OCI-LY7 (cell line): ENCODE results near the gene ZSWIM9. TPM values are rescaled to one million over a fixed set of nuclear protein-coding genes. Genes with fewer than 3 reads are reported as not detected.

Experiments
- BruUV-seq: library from RNA; stranded (reverse); fragments of 400-500 nt; replicated peaks from 2 replicates; lab custom pipeline; 2021; lab: Mats Ljungman, UMichigan
- CTCF ChIA-PET: fragments of 300-600 bp; sonication (Branson Sonifier 250); formaldehyde crosslinking; loops from one replicate; lab custom pipeline; 2022; ENCODE audit warnings: antibody characterized with exemption; ENCODE audit not compliant: unreplicated experiment; lab: Charles Lee
- POLR2A ChIA-PET: fragments of 300-600 bp; sonication (Branson Sonifier 250); formaldehyde crosslinking; loops from one replicate; lab custom pipeline; 2022; ENCODE audit warnings: antibody characterized with exemption; lab: Charles Lee
- DNase-seq: peaks from one replicate; pipeline ENCODE4 v3.0.0-alpha.2; 2015; ENCODE audit warnings: low spot score
- H2AFZ ChIP-seq: fragments of 200-600 bp; sonication (generic), shearing (Covaris generic); 2 replicates; pipeline ENCODE4 v1.6.1; 2014; ENCODE audit warnings: mild to moderate bottlenecking, antibody characterized with exemption, low read length, moderate library complexity
- H3K27ac ChIP-seq: fragments of 200-600 bp; sonication (generic); 2 replicates; pipeline ENCODE4 v1.5.1; 2014; ENCODE audit warnings: mixed run types, low read depth, mild to moderate bottlenecking, moderate library complexity, low read length, inconsistent platforms; ENCODE audit not compliant: poor library complexity, severe bottlenecking
- H3K36me3 ChIP-seq: fragments of 200-600 bp; sonication (generic); 2 replicates; pipeline ENCODE4 v1.6.1; 2014; ENCODE audit warnings: mild to moderate bottlenecking, antibody characterized with exemption, low read length, moderate library complexity, mixed read lengths; ENCODE audit not compliant: insufficient read depth
- H3K4me1 ChIP-seq: fragments of 200-600 bp; sonication (generic); 2 replicates; pipeline ENCODE4 v1.5.1; 2014; ENCODE audit warnings: mild to moderate bottlenecking, low read length; ENCODE audit not compliant: insufficient read depth, poor library complexity, severe bottlenecking
- H3K4me2 ChIP-seq: fragments of 200-600 bp; sonication (generic); 2 replicates; pipeline ENCODE4 v1.6.1; 2014; ENCODE audit warnings: mild to moderate bottlenecking, low read length
- H3K4me3 ChIP-seq: fragments of 200-600 bp; sonication (generic); 2 replicates; pipeline ENCODE4 v1.5.1; 2014; ENCODE audit warnings: mild to moderate bottlenecking, low read depth, low read length; ENCODE audit not compliant: poor library complexity, severe bottlenecking
- H3K79me2 ChIP-seq: fragments of 200-600 bp; sonication (generic); 2 replicates; pipeline ENCODE4 v1.6.1; 2016; ENCODE audit warnings: low read depth, mild to moderate bottlenecking, low read length, moderate library complexity, mixed read lengths; ENCODE audit not compliant: insufficient read depth
- H3K9me2 ChIP-seq: fragments of 200-600 bp; sonication (generic); 2 replicates; pipeline ENCODE4 v1.6.1; 2016; ENCODE audit warnings: mild to moderate bottlenecking, low read length, mixed read lengths; ENCODE audit not compliant: insufficient read depth
- H3K9me3 ChIP-seq: fragments of 200-600 bp; sonication (generic); 2 replicates; pipeline ENCODE4 v1.6.1; 2014; ENCODE audit warnings: mild to moderate bottlenecking, mixed run types, low read length, mixed read lengths
- H4K20me1 ChIP-seq: fragments of 200-600 bp; sonication (generic); 2 replicates; pipeline ENCODE4 v1.6.1; 2014; ENCODE audit warnings: mild to moderate bottlenecking, antibody characterized with exemption, low read length, moderate library complexity, mixed read lengths; ENCODE audit not compliant: insufficient read depth
- EZH2phosphoT487 ChIP-seq: fragments of 200-600 bp; sonication (generic); IDR thresholded peaks from 2 replicates; pipeline ENCODE4 v1.6.1; 2018; ENCODE audit warnings: low read depth, borderline replicate concordance, mild to moderate bottlenecking, mixed run types, antibody characterized with exemption, low read length, moderate library complexity, mixed read lengths
- intact Hi-C: fragments of 100-400 bp; cut with micrococcal nuclease; formaldehyde crosslinking; loops from one replicate; pipeline ENCODE4 v1.10.0; 2022; ENCODE audit not compliant: unreplicated experiment
- total RNA-seq, 2 experiments: library from RNA; depleted of rRNA in 1 of 2; stranded (reverse); fragments of >200 nt in 1 of 2; shearing (Covaris generic) in 1 of 2; gene quantifications; 2 replicates each; pipeline ENCODE4 v1.2.3, GENCODE V29; 2014 to 2022
- TF ChIP-seq, protein P1 (sequence below): fragments of 200-600 bp; sonication (generic); conservative IDR thresholded peaks from 2 replicates; pipeline ENCODE4 v1.5.1; 2014; ENCODE audit warnings: mild to moderate bottlenecking, antibody characterized with exemption, low read length, moderate library complexity, mixed read lengths

Gene ZSWIM9
- total RNA-seq, 2 experiments from 2014 or later, result 4.5 to 10.5 TPM

DNA sequence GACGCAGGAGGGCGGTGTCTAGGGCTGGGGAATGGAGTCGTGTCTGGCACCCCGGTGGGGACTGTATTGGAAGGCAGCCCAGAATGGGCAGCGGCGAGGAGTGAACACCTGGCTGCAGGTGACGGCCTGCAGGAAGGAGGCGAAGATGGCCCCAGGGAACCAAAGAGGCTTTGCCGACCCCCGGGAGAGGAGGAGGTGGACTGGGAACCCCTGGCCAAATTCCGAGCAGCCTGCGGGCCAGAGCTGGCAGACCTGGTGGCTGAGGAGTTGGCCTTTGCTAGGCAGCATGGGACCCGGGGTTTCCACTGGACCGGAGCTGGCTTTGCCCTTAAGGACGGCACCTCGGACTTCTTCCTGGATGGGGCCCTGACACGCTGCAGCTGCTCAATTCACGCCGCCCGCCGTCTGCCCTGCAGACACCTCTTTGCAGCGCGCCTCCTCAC lies 25.9 kb downstream of the ZSWIM9 start:
- Histone ChIP-seq H3K4me3 (no peak overlapping the region), H3K36me3 (peaks cover 12% of the 10 kb centered on the region; the same call in 1 of the 2 replicates), H3K9me2 (no peaks in the 10 kb centered on the region), H3K9me3 (no peaks in the 10 kb centered on the region), H3K4me1 (no peaks in the 10 kb centered on the region), H2AFZ (no peak overlapping the region), H4K20me1 (no peaks in the 10 kb centered on the region), H3K4me2 (no peak overlapping the region), H3K27ac (no peak overlapping the region), H3K79me2 (no peaks in the 10 kb centered on the region)
- DNase-seq, result no peak
- CTCF ChIA-PET, result no interaction called here
- POLR2A ChIA-PET, result interaction anchor here (0.9 kb wide), 1 partner anchor 10 kb away, joined by 3 read pairs; no protein-coding TSS in a partner anchor
- no peak for TF ChIP-seq EZH2phosphoT487
- TF ChIP-seq, protein P1, sequence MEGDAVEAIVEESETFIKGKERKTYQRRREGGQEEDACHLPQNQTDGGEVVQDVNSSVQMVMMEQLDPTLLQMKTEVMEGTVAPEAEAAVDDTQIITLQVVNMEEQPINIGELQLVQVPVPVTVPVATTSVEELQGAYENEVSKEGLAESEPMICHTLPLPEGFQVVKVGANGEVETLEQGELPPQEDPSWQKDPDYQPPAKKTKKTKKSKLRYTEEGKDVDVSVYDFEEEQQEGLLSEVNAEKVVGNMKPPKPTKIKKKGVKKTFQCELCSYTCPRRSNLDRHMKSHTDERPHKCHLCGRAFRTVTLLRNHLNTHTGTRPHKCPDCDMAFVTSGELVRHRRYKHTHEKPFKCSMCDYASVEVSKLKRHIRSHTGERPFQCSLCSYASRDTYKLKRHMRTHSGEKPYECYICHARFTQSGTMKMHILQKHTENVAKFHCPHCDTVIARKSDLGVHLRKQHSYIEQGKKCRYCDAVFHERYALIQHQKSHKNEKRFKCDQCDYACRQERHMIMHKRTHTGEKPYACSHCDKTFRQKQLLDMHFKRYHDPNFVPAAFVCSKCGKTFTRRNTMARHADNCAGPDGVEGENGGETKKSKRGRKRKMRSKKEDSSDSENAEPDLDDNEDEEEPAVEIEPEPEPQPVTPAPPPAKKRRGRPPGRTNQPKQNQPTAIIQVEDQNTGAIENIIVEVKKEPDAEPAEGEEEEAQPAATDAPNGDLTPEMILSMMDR, result no peak
- intact Hi-C loops, result no loop called here
- no TSS peak for BruUV-seq

DNA sequence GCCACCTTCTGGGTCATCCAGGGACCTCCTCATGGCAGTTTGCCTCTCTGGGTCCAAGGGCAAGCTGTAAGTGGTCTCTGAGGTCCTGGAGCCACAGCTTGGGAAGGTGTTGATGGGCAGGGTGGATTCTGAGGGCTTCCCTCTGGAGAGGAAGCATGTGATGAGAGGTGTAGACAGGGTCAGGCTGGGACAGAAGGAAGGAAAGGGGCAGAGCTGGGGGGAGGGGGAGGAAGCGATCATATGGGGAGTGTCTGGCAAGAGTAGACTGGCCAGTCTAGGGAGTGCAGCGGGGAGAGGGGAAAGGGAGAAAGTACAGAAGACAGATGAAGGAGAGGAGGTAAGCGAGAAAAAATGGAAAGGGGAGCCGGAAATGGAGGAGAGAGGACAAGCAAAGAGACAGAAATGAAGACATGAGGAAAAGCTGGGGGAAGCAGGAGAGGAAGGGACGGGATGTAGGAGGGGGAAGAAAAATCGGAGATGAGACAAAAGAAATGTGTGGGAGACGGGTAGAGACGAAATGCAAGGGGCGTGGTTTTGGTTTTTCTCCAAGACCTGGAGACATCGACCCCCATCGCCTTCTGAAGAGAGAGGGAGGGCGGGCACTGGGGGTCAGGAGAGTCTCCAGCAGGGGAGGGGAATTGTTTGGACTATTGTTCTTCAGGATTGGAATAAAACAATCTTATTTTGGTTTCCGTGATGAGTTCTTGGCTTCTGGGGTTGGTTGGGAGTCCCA lies 26.6 kb downstream of the ZSWIM9 start:
- no peaks in the 10 kb centered on the region for H3K9me3 ChIP-seq
- no peaks in the 10 kb centered on the region for H3K4me1 ChIP-seq
- intact Hi-C loops, result no loop called here
- peaks cover 5% of the 10 kb centered on the region; the same call in 1 of the 2 replicates for H3K36me3 ChIP-seq
- no peak for DNase-seq
- H3K4me3 ChIP-seq, result no peak overlapping the region
- no peaks in the 10 kb centered on the region for H4K20me1 ChIP-seq
- H3K4me2 ChIP-seq, result no peak overlapping the region
- ChIA-PET CTCF (no interaction called here), POLR2A (no interaction called here)
- no peak overlapping the region for H2AFZ ChIP-seq
- H3K79me2 ChIP-seq, result no peaks in the 10 kb centered on the region
- no peak for TF ChIP-seq EZH2phosphoT487
- TF ChIP-seq, protein P1, result no peak
- H3K27ac ChIP-seq, result no peak overlapping the region
- no TSS peak for BruUV-seq
- H3K9me2 ChIP-seq, result no peaks in the 10 kb centered on the region
